Measurements from ENCODE around the gene CTDSPL. TPM values are rescaled to one million over a fixed set of nuclear protein-coding genes. Genes with fewer than 3 reads are reported as not detected.
A peak's percentile ranks its signal among the peaks of the same experiment; 100 is the strongest.

The CTDSPL gene
- total and polyA plus RNA-seq, 2 of the 13 experiments (the other 11 are each of a cell fraction or from before 2014, with no cell fraction given), result 26.1 to 142 TPM

DNA sequence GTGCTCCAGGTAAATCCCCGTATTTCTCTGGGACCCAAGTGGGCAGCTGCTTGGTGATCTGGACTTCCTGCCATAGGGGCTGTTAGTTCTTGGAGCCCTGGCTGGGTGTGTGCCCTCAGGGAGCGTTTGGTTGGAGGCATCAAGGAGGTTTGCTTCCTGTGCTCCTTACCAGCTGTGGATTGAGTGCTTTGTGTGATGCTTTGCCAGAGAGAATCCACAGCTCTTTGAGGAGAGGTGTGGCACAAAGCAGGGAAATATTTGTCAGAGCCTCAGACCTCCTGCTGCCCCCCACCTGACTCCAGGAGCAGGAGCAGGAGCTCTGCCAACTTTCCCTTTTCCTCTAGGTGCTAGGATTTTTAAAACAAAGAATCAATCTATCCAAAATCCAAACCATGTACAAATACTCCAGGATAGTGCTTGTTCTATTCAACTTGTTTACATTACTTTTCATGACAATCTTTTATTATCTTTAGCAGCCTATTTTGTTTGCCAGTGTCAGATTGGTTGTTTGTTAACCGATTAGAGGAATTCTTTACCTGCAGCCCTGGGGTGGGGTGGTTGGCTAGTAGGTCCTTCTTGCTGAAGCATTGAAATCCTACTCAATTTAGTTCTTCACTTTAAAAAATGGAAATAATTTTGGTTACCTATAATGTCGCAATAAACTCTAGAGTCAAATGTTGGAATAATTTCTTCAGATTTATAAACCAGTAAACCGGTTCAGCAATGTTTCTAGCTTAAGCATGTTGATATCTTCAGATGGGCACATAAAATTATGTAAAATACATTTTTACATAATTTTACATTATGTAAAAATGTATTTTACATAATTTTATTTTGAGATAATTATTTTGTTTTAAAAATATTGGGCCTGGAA, 2.5 kb downstream of the CTDSPL start:
- BruUV-seq (replicated peaks), result no TSS peak
- in situ Hi-C loops (cut with HindIII; ENCODE audit: extremely low pct_ligation_motif_present, low pct_unique_long_range_greater_than_20kb), result no loop called here
- Histone ChIP-seq H3K4me1 (ENCODE audit: insufficient read depth, low read length) (peaks cover 52% of the 10 kb centered on the region), H3K27me3 (ENCODE audit: control insufficient read depth in 1 of 2, insufficient read depth in 2 of 2, low read length in 2 of 2) (no peaks in the 10 kb centered on the region; a peak in 1 of 5 replicates), H3K36me3 (replicated peaks in 1 of 2; ENCODE audit: control insufficient read depth in 1 of 2, insufficient read depth in 2 of 2, low read length in 2 of 2) (no peaks in the 10 kb centered on the region; a peak in 2 of 5 replicates), H3K4me3 (replicated peaks in 1 of 3; ENCODE audit: insufficient read depth in 1 of 3, low read depth in 2 of 3, low read length in 3 of 3) (peak overlapping the region; percentile 77 to 96 (median 93)), H3K9ac (ENCODE audit: insufficient read depth, low read depth, low read length) (peak overlapping the region; percentile 86), H3K27ac (ENCODE audit: extremely low read length, insufficient read depth, low read length) (peak overlapping the region; percentile 71), H3K9me3 (ENCODE audit: low read length) (no peaks in the 10 kb centered on the region), H3K79me2 (ENCODE audit: insufficient read depth, low read length) (peaks cover 88% of the 10 kb centered on the region), H3K4me2 (ENCODE audit: low read depth, low read length) (peak overlapping the region; percentile 96), H2AFZ (ENCODE audit: low read length) (no peak overlapping the region), H4K20me1 (ENCODE audit: insufficient read depth, low read length) (peaks cover 28% of the 10 kb centered on the region)
- peak; percentile 51 for FAIRE-seq
- intact Hi-C loops (cut with micrococcal nuclease; ENCODE audit: unreplicated experiment), result loop anchor here (1.0 to 2.0 kb wide), 2 partner anchors 42 to 141 kb away; no protein-coding TSS in a partner anchor
- ATAC-seq, result no peak
- DNase-seq (ENCODE audit: low spot score), result peak; percentile 61
- POLR2A ChIA-PET, result interaction anchor here (0.6 to 2.1 kb wide), 8 partner anchors 23 to 264 kb away, joined by 3 to 14 read pairs (median 4); no protein-coding TSS in a partner anchor
- 41% methylated on average over 4 of the region's 5 CpGs for WGBS (ENCODE audit: low lambda C conversion rate)
- CTCF ChIA-PET (ENCODE audit: low intra/inter-chr PET ratio, low total read pairs), result interaction anchor here (2.2 kb wide), 1 partner anchor 103 kb away, joined by 6 read pairs; no protein-coding TSS in a partner anchor
- TF ChIP-seq REXO4 (CRISPR knock-in tag; IDR thresholded peaks at IDR 0.05; ENCODE audit: borderline replicate concordance), result no peak
- no peak for TF ChIP-seq DR1 (CRISPR knock-in tag; IDR thresholded peaks at IDR 0.05)
- no peak for TF ChIP-seq PHF5A (CRISPR knock-in tag; IDR thresholded peaks at IDR 0.05; ENCODE audit: low read depth, unreplicated experiment)
- TF ChIP-seq ZNF746 (CRISPR knock-in tag; IDR thresholded peaks at IDR 0.05), result no peak
- no peak for TF ChIP-seq NFE2L1 (CRISPR knock-in tag; IDR thresholded peaks at IDR 0.05; ENCODE audit: borderline replicate concordance)
- no peak for TF ChIP-seq RFX1 (IDR thresholded peaks at IDR 0.05)
- TF ChIP-seq ZMYM2 (CRISPR knock-in tag; IDR thresholded peaks at IDR 0.05), result no peak
- 0 out of 4 replicates have a peak, but pooled peaks of 1 of the 2 experiments have one; percentile 5 for TF ChIP-seq POLR2A (IDR thresholded peaks at IDR 0.05; ENCODE audit: insufficient read depth in 1 of 2, low read depth in 2 of 2, low read length in 2 of 2)
- no peak for TF ChIP-seq ESRRA (CRISPR knock-in tag; IDR thresholded peaks at IDR 0.05; ENCODE audit: low read depth)
- peak; percentile 95 for TF ChIP-seq GFI1 (CRISPR knock-in tag; IDR thresholded peaks at IDR 0.05; ENCODE audit: borderline replicate concordance)
- TF ChIP-seq, protein P1, sequence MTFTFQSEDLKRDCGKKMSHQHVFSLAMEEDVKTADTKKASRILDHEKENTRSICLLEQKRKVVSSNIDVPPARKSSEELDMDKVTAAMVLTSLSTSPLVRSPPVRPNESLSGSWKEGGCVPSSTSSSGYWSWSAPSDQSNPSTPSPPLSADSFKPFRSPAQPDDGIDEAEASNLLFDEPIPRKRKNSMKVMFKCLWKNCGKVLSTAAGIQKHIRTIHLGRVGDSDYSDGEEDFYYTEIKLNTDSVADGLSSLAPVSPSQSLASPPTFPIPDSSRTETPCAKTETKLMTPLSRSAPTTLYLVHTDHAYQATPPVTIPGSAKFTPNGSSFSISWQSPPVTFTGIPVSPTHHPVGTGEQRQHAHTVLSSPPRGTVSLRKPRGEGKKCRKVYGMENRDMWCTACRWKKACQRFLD (CRISPR knock-in tag; IDR thresholded peaks at IDR 0.05; ENCODE audit: borderline replicate concordance), result no peak
- TF ChIP-seq ASH2L (IDR thresholded peaks at IDR 0.05; ENCODE audit: insufficient read length, low read depth, low read length), result peak; percentile 23
- TF ChIP-seq CEBPG (CRISPR knock-in tag; IDR thresholded peaks at IDR 0.05), result peak; percentile 3; the same call in 1 of the 2 replicates
- no peak for TF ChIP-seq ZIK1 (CRISPR knock-in tag; IDR thresholded peaks at IDR 0.05; ENCODE audit: borderline replicate concordance, low read depth)
- no peak for TF ChIP-seq ZNF431 (CRISPR knock-in tag; IDR thresholded peaks at IDR 0.05; ENCODE audit: borderline replicate concordance, low read depth)
- TF ChIP-seq NFATC3 (CRISPR knock-in tag; IDR thresholded peaks at IDR 0.05), result no peak
- peak; percentile 41 for TF ChIP-seq CCAR2 (optimal IDR thresholded peaks at IDR 0.05; ENCODE audit: low read depth, low read length)
- TF ChIP-seq, protein P2, sequence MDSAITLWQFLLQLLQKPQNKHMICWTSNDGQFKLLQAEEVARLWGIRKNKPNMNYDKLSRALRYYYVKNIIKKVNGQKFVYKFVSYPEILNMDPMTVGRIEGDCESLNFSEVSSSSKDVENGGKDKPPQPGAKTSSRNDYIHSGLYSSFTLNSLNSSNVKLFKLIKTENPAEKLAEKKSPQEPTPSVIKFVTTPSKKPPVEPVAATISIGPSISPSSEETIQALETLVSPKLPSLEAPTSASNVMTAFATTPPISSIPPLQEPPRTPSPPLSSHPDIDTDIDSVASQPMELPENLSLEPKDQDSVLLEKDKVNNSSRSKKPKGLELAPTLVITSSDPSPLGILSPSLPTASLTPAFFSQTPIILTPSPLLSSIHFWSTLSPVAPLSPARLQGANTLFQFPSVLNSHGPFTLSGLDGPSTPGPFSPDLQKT (CRISPR knock-in tag; IDR thresholded peaks at IDR 0.05; ENCODE audit: borderline replicate concordance), result no peak
- TF ChIP-seq ELF3 (CRISPR knock-in tag; IDR thresholded peaks at IDR 0.05), result no peak
- TF ChIP-seq SOX6 (IDR thresholded peaks at IDR 0.05), result no peak
- TF ChIP-seq SOX6 (CRISPR knock-in tag; IDR thresholded peaks at IDR 0.05), result peak; percentile 12; the same call in 1 of the 2 replicates
- TF ChIP-seq NBN (conservative IDR thresholded peaks at IDR 0.05), result no peak
- TF ChIP-seq SMAD3 (CRISPR knock-in tag; IDR thresholded peaks at IDR 0.05), result no peak
- peak; percentile 20; the same call in 1 of the 2 replicates for TF ChIP-seq FOXA3 (CRISPR knock-in tag; IDR thresholded peaks at IDR 0.05)
- no peak for TF ChIP-seq SNAPC2 (CRISPR knock-in tag; IDR thresholded peaks at IDR 0.05)

Data from HepG2 (cell line).